SKM-1 (cell line): ENCODE data around the gene PTPRT.

ENCODE experiments used
- DNase-seq: peaks from one replicate; lab custom pipeline; 2025; ENCODE audit not compliant: unreplicated experiment; lab: John Stamatoyannopoulos, UW

PTPRT gene

DNA sequence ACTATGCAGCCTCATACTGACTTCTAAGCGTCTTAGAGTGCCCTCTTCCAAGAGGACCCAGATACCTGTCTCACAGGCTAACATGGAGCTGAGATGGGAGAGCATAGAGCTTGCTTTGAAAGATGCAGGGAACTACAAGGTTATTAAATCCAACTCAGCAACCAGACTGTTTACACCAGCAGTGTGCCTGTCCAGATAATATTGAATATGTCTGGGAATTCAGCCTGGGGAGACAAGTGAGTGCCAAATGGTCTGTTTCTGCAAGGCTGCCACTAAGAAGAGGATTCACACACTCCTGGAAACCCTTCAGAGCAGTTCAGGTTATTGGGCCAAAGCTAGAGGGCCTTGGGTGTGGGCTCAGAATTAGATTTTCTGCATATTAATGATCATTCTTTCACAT lies 547.8 kb downstream of the PTPRT start:
- no peak for DNase-seq

GRCh38 chr20:42639140-42639539 lies 550.6 kb downstream of the PTPRT start:
- DNase-seq, result no peak

DNA sequence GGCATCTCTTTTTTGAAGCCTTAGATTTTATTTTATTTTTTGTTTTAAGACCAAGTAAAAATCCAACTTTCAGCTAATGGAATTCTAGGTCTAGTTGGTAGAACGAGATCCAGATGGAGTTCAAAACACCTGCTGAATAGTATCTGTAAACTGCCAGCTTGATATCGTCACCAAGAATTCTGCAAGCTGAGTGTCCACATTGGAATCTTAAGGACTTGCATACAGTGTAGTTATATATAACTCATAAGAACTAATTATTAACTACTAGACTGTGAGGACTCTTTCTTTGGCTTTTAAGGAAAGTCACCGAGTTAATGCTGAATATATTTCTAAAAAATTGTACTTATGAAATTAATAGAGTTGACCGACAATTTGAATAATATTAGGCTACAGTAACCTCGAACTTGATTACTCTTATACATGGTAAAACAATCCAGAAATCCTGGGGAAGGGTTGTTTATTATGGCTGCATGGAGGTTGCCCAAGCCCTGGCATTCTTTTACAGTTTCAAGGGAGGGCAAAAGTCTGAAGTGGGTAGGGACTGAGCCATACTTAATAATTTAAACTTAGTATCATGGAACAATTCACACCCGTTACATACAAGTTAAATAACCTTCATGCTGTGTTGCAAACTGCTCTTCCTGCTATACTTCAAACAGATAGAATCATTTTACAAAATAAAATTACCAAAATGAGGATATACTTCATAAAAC lies 553.9 kb downstream of the PTPRT start:
- DNase-seq, result no peak

- no peak for DNase-seq
Measured at GRCh38 chr20:42634156-42634555, 555.5 kb downstream of the PTPRT start.

- DNase-seq, result no peak
Measured at GRCh38 chr20:42628683-42629082, 561.0 kb downstream of the PTPRT start.

- no peak for DNase-seq
Measured at GRCh38 chr20:42613076-42613475, 576.6 kb downstream of the PTPRT start.

- DNase-seq, result no peak
Measured at GRCh38 chr20:42611889-42612837, 577.5 kb downstream of the PTPRT start.

DNA sequence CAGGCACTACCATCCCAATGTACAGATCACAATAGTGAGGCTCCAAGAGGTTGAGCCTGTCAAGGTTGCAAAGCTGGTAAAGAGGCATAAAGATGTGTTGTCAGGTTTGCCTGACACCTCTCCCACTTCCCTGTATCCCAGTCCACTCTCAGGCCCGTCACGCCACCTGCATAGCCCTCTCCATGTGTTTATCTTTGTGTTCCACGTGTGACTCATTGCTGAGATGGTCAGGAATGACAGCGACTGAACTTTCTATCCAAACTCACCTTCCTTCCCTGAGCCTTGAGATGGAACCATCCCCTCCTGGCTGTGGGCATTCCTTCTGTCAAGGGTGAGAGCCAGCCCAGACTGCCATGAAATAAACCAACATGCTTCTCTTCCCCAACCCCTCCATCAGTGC lies 578.3 kb downstream of the PTPRT start:
- DNase-seq, result no peak

DNA sequence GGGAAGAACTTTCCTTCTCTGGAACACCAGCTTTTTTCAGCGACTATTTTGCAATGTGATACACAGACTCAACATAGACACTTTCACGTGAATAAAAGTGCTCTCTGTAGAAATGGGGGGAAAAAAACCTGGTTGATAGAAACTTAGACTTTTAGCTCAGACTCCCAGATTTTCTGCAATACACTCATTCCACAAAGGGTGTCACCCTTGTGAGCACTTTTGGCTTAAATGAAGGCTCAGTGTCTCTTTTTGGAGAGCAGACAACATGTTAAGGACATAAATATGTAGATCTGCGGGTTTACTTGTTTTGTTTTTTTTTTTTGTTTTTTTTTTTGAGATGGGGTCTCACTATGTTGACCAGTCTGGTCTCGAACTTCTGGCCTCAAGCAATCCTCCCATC lies 579.6 kb downstream of the PTPRT start:
- no peak for DNase-seq

- no peak for DNase-seq
Measured at GRCh38 chr20:42609618-42610017, 580.1 kb downstream of the PTPRT start.

DNA sequence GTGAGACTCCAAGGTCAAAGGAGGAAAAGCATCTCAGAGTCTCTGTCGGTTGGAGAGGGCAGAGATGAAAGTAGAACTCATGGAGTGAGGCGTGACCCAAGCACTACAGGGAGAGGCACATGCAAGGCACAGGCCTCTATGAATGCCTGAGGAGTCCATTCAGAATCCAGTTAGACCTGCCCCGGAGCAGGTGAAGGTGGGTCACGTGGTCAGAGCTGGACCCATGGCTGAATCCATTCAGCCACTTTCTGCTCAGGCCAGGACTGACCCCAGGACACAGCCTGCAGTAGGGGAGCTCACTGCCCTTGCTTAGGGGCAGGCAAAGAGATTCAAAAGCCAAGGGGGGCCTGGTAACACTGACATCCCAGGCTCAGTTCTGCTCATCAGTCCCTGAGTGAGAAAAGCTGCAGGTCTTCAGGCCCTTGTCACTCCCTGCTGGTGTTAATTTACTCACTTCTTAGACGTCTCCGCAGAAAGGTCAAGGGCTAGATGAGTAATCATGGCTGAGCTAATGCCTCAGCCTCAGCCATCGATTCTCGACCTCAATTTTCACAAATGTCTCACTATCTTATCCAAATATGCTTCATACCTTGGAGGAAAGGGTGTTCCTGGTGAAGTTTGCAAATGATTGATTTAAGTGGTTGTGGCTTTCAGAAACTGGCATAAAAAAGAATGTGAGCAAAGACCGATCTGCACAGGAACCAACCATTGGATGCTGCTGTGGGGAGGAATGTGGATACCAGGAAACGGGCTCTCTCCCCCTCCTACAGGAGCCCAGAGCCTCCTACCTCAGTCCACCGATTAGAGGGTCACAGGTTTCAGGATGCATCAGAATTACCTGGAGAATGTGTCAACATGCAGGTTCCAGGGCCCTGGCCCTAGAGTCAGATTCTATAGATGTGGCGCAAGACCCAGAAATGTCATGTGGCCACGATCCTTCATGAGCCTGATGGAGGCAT lies 584.4 kb downstream of the PTPRT start:
- DNase-seq, result no peak

- no peak for DNase-seq
Measured at GRCh38 chr20:42603655-42604054, 586.1 kb downstream of the PTPRT start.

DNA sequence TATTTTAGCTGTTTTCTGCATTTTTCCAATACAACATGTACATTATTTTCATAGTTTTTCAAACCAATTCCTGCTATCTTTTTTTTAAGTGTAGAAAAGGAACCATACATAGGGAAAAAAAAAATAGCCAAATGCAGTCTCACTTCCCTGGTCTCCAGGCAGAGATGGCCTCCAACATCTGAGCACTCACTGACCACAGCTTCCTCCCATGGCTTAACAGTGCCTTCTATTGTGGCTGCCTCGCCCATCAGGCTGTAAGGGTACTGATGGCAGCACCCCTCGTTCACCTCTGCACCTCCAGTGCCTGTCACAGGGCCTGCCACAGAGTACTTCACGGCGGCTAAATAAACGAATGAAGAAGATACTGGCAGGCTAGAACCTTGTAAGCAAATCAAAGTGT lies 591.1 kb downstream of the PTPRT start:
- no peak for DNase-seq

DNA sequence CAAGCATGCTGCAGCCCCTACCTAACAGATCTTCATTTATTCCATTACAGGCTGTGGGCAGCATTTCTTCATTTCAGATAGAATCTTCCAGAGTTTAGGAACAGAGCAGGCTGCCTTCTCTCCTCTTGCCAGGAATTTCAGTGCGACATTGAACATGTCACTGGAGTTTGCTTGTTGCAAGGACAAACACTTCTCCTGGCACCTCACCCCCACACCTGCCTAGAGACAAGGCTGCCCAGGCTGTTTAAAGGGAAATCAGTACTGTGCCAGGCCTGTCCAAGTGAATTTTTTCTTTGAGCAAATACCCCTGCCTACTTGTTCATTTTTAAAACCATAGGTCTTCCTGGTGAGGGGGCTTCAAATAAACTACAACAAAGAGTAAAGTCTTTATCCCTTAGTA lies 594.1 kb downstream of the PTPRT start:
- DNase-seq, result no peak

DNA sequence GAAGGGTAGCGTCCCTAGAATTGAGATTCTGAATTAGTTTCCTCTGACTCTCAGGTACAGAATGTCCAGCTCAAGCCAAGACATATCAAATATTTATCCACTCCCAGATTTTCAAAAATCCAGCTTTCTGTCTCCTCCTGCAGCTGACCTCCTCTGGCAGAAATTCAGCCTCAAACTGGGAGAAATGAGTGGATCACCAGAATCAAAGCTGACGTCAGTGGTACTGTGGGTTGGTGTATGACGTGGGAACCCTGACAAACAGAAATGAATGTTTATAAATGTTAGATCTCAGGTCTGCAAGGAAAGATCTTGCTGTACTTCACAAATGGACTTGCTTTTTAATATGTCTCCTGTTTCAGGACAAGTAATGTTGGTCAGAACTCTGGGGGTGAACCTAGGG lies 595.0 kb downstream of the PTPRT start:
- DNase-seq, result no peak

- DNase-seq, result no peak
Measured at GRCh38 chr20:42594011-42594410, 595.7 kb downstream of the PTPRT start.

DNA sequence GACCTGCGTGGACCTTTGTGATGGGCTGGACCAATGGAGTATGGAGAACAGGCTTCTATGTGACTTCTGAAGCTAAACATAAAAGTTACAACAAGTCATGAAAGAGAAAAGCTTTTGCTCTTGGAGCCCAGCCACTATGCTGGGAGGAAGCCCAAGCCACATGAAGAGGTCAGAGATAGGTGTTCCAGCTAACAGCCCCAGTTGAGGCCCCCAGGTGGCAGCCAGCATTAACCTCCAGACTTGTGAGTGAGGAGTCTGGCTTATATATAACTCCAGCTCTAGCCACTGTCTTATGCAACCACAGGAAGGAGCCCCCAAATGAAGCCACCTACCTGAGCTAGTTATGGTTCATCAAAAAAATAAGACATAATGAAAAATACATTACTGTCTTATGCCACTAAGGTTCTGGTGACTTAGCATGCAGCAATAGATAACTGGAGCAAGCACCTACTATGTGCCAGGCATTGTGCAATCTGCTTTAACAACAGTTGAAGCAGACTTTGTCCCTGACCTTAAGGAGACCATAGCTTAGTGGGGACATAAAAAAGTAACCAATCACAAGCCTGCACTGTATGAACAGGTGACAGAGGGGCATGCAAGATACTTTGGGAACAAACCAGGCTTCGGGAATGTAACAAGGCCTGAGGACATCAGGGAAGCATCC lies 599.6 kb downstream of the PTPRT start:
- DNase-seq, result no peak

- DNase-seq, result no peak
Measured at GRCh38 chr20:42588847-42589246, 600.9 kb downstream of the PTPRT start.

DNA sequence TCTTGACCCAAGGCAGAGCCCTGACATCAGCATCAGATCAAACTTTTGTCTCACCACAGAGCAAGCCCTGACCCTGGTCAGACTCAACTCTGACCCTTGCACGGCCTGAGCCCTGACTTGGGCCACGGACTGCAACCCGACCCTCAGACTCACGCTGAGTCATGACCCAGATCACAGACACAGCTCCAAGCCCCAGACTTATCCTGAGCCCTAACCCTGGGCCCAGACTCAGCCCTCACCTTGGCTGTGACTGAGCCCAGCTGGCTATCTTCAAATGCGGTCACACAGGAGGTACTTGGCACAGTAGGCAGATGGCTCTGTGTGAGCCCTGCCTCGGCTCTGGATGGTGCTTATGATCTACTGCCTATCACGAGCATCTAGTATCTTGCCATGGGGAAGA lies 602.3 kb downstream of the PTPRT start:
- no peak for DNase-seq

DNA sequence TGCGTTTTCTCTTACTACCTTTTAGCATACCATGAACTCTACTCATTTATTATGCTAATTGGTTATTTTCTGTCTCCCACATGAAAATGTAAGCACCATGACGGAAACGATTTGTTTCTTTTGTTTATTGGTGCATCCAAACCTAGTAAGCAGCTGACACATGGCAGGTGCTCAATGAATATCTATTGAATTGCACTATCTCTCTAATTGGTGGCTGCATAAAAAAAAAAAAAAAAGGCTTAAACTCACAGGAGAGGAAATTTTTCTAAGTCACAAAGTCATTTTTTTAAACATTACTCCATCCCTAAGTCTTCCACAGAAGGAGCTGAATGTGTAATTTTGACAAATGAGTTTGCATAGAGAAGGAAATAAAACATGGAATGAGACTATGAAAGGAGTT lies 608.4 kb downstream of the PTPRT start:
- no peak for DNase-seq

- no peak for DNase-seq
Measured at GRCh38 chr20:42576167-42576566, 613.5 kb downstream of the PTPRT start.
